GM19452 (cell line): ENCODE data around the gene ARNT2.
"Not testable (repeated sequence)": the region's sequence is repeated elsewhere in the genome, so short reads cannot be mapped to it uniquely, and the experiment has no call there.

Source experiments
- ATAC-seq: cut with Tn5 transposase; IDR thresholded peaks from one replicate; pipeline ENCODE4 v1.9.1; 2021; ENCODE audit not compliant: unreplicated experiment

Gene ARNT2

GRCh38 chr15:80509800-80510199 lies 105.6 kb downstream of the ARNT2 start:
- ATAC-seq, result no peak

- ATAC-seq, result not testable (repeated sequence)
These were observed 106.8 kb downstream of the ARNT2 start for GRCh38 chr15:80510985-80511384.

GRCh38 chr15:80512726-80513660 lies 108.8 kb downstream of the ARNT2 start:
- ATAC-seq, result no peak

- ATAC-seq, result no peak
These were observed 110.0 kb downstream of the ARNT2 start for GRCh38 chr15:80514071-80514780.

- ATAC-seq, result no peak
These were observed 113.1 kb downstream of the ARNT2 start for GRCh38 chr15:80517290-80517689.

- ATAC-seq, result no peak
These were observed 114.3 kb downstream of the ARNT2 start for GRCh38 chr15:80518522-80518921.

GRCh38 chr15:80523746-80524145 lies 119.6 kb downstream of the ARNT2 start:
- ATAC-seq, result no peak

GRCh38 chr15:80525853-80526252 lies 121.7 kb downstream of the ARNT2 start:
- no peak for ATAC-seq

- ATAC-seq, result no peak
These were observed 122.6 kb downstream of the ARNT2 start for GRCh38 chr15:80526556-80527340.

- ATAC-seq, result no peak
These were observed 123.2 kb downstream of the ARNT2 start for GRCh38 chr15:80527406-80527805.

- ATAC-seq, result no peak
These were observed 123.8 kb downstream of the ARNT2 start for GRCh38 chr15:80527961-80528360.

GRCh38 chr15:80530737-80531365 lies 126.7 kb downstream of the ARNT2 start:
- no peak for ATAC-seq

GRCh38 chr15:80531388-80531787 lies 127.2 kb downstream of the ARNT2 start:
- no peak for ATAC-seq

GRCh38 chr15:80531796-80532195 lies 127.6 kb downstream of the ARNT2 start:
- no peak for ATAC-seq

- no peak for ATAC-seq
These were observed 129.7 kb downstream of the ARNT2 start for GRCh38 chr15:80533790-80534333.

GRCh38 chr15:80536231-80536630 lies 132.0 kb downstream of the ARNT2 start:
- ATAC-seq, result no peak

GRCh38 chr15:80536716-80537115 lies 132.5 kb downstream of the ARNT2 start:
- no peak for ATAC-seq

GRCh38 chr15:80545078-80545477 lies 140.9 kb downstream of the ARNT2 start:
- ATAC-seq, result no peak

GRCh38 chr15:80547264-80547663 lies 143.1 kb downstream of the ARNT2 start:
- no peak for ATAC-seq

- ATAC-seq, result no peak
These were observed 145.0 kb downstream of the ARNT2 start for GRCh38 chr15:80549191-80549590.

GRCh38 chr15:80549654-80550053 lies 145.5 kb downstream of the ARNT2 start:
- no peak for ATAC-seq
